GM19099 (cell line): Measurements from ENCODE around the gene MYT1.

Experiments
- POLR2A ChIP-seq: IDR thresholded peaks from 3 replicates; pipeline ENCODE4 v1.6.1; 2011; ENCODE audit warnings: low read depth; ENCODE audit not compliant: insufficient read length; ENCODE audit errors: extremely low read depth

Gene MYT1

DNA sequence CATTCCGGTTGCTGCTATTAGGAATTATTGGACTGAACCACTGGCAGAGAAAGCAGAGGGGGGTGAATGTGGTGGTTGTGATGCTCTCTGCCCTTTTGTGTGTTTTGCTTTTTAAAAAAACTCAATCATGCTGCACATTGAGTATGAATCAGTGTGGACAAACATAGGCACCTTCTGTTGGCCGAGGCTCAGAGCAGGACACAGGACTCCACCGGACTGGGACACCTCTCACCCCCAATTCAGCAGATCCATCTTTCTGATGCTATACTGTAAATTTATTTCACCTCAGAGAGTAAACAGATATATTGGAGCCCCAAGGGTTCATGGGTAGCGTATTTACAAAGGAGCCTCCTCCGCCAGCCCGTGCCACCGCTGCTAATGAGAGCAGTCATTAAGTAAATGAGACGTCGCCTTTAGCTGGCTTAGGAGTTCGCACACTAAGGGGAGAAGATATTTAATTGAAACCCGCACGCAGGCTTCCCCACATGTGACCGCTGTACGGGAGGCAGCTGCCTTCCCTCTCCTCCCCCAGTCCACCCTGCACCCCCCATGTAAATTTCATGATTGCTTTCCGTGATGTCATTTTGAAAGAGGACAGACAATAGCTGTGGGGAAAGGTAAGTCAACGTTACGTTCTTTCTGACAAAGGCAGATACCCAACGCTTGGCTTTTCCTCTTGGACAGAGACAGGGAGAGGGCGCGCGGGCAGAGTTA is at the start of gene MYT1:
MYT1 (plus strand) TSS at position 330 of the 714 bp plus-strand sequence. CDS start 34,410 bp downstream, outside the sequence.
- no peak for TF ChIP-seq POLR2A

DNA sequence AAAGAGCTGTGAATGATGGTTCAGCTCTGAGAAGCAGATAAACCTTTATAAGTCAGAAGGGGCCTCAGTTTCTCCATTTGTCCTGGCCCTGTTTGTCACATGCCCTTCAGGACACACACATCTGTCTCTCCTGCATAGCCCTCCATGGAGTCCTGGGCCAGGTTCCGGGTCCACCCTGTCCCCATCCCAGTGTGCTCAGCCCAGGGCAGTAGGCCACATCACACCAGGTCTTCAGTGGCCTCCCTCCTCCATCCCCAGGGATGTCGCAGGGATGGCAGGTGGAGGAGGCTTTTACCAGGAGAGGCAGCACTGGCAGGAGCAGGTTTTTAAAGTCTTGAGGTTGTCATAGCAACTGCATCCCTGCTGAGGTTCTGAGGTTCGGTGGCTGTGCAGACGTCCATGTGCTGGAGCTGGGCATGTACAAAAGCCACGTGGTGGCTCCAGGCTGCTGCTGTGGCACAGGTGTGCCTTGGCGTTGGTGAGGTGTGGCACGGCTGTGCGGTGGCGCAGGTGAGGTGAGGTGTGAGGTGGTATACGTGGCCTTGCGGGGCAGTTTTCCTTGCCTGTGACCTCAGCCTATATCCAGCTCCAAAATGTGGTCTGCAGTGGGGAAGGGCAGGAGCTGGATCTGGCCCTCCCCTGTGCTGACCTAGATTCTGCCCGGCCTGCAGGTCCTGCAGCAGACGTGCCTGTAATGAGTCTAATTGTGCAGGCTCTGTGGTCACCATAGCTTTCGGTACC is 48.9 kb upstream of the MYT1 start:
- no peak for TF ChIP-seq POLR2A

DNA sequence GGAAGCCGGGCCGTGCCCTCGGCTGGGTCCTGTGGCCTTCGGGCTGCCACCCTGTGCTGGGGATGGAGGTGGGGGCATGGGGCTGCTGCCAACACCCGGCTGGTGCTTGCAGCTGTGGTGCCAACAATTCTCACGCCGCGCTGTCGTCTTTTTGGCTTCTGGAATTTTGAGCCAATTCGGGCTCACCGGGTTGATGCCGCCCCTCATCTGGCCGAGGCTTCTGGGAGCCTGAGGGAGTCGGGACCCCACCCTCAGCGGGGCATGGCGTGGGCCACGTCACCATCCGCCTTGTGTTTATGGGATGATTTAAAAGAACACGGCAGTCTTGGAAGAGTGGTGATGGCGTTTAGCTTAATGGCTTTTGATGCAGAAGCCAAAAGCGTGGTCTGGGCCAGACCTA is 48.2 kb upstream of the MYT1 start:
- TF ChIP-seq POLR2A = no peak

DNA sequence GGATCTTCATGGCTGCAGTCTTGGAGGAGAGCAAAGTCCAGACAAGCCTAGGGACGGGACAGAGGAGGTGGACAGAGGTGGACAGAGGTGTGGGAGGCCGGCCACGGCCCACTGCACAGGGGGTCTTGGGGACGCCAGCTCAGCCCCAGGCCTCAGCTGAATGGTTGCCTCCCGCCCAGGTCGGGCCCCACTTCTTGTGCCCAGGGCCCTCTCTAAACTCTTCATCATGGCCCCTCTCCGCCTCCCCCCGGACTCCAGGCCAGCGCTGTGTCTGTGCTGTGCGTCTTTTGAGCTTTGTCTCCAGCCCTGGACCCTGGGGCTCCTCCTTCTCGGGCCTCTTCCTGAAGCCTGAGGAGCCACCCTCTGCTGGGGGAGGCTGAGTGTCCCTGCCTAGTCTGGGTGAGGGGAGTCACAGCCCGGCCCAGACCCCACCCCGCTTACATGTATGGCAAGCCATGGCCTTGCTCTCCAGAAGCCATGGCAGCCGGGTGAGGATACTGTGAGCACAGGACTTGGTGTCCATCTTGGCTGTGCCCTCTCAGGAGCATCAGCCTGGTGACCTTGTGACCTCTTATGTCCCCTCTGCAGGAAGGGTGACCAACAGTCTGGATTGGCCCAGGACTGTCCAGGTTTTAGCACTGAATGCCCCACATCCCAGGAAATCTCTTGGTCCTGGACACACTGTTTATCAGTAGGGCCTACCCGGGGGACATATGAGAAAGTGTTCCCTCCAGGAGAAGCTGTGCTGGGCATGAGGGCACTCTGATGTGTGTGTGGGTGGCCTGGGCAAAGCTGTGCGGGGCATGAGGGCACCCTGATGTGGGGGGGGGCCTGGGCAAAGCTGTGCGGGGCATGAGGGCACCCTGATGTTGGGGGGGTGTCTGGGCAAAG is 47.5 kb upstream of the MYT1 start:
- TF ChIP-seq POLR2A = no peak

DNA sequence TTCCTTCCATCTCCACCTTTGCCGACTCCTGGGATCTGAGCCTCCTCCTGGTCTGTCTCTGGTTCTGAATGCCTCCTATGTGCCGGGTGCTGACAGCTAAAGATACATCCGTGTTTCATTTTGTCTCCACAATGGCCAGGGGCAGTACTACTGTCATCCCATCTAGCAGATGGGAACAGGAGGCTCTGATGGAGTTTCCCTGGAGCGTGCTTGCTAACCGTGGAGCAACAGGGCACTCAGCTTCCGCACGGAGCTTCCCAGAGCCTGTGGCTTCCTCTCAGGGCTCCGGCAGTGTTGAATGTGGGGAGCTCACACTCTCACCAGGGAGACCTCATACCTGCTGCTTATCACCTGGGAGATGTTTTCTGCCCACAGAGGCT is 45.0 kb upstream of the MYT1 start:
- TF ChIP-seq POLR2A = no peak

DNA sequence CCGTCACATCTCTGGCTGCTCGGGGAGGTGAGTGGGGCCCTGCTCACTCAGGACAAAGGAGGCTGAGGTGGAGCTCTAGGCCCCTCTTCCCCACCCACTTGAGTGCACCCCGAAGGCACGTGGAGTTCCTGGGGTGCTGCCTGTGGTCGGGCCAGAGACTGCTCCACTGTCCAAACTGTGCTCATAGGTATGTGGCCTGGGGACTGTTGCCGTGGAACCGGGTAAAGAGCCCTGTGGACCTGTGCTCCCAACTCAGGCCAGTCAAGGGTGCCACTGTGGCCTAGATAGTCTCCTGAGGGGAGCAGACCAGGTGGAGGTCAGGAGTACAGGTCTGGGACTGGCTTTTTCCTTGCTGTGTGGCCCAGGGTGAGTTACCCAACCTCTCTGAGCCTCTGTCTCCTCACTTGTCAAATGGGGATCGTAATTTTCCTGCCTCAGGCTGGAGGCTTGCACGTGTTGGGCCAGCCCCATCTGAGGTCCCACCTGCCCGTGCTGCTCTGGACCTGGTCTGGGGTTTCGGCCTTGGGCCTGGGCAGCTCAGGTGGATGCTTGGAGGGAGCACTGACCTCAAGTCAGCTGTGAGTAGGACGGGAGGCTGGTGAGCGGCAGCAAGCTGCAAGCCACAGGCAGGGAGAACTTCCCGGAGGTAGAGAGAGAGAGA is 44.4 kb upstream of the MYT1 start:
- no peak for TF ChIP-seq POLR2A

DNA sequence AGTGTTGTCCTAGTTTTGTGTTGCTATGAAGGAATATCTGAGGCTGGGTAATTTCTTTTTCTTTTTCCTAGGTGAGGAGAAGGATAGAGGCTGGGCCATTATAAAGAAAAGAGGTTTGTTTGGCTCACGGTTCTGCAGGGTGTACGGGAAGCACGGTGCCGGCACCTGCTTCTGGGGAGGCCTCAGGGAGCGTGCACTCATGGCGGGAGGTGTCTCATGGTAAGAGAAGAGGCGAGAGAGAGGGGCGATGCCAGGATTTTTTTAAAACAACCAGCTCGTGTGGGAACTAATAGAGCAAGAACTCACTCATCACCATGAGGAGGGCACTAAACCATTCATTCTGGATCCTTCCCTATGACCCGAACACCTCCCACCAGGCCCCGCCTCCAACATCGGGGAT is 42.7 kb upstream of the MYT1 start:
- no peak for TF ChIP-seq POLR2A

DNA sequence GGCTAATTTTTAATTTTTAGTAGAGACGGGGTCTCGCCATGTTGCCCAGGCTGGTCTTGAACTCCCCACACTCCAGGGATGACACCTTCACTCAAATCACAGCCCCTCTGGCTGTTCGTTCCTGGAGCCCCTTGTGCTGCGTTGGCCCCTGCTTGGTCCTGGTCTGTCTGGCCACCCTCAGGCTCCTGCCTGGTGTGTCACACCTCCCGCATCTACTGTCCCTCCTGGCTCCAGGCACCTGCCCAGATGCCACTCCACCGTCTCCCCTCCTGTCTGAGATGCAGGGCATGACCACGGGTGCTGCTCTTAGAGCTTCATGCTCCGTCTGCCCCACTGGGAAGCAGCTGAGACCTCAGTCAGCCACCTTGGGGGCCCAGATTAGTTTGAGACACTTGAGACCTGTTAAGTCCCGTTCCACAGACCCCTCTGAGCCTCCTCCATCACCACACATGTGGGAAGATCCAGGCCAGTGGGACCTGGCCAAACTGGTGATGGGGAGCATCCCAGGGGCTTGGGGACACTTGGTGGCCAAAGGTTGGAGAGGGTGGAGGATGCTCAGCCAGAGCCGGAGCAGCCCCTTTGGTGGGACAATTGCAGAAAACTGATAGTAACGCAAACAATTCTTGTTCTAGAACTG is 35.0 kb upstream of the MYT1 start:
- no peak for TF ChIP-seq POLR2A

DNA sequence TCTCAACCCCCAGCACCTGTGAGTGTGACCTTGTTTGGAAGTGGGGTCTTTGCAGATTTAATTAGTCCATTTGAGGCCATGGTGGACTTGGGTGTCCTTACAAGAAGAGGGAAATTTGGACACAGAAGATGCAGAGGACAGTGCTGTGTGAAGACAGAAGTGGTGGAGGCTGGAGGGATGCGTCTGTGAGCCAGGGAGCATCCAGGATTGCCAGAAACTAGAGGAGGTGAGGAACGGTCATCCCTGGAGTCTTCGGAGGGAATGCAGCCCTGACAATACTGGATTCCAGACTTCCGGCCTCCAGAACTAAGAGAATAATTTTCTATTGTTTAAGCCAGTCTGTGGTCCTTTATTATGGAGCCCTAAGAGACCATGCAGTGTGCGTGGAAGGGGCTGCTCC is 34.0 kb upstream of the MYT1 start:
- TF ChIP-seq POLR2A = no peak

DNA sequence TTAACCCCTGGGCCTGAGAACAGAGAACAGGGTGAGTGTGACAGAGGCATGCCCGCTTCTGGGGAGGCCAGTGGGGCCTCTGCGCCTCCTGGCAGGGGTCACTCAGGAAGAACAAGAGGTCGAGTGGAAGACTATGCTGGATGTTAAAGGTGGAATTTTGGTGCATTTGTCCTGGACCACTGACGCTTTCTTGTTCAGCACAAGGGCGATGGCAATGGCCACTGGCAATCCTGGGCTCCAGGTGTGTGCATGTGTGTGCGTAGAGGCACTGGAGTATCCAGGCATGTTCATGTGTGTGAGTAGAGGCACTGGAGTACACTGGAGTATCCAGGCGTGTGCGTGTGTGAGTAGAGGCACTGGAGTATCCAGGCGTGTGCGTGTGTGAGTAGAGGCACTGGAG is 33.4 kb upstream of the MYT1 start:
- no peak for TF ChIP-seq POLR2A

DNA sequence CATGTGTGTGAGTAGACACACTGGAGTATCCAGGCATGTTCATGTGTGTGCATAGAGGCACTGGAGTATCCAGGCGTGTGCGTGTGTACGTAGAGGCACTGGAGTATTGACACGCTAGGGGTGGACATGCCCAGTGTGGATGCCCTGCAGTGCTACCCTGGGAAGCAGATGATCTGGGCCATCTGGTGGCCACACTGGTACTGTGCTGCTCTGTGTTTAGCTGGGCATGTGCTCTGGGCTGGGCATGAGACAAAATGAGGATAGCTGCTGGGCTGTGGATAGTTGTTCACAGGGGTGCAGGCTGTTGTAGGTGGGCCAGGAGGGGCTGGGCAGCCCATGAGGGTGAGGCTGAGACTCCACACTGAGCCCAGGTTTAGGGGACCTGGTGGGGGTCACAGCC is 32.8 kb upstream of the MYT1 start:
- no peak for TF ChIP-seq POLR2A

DNA sequence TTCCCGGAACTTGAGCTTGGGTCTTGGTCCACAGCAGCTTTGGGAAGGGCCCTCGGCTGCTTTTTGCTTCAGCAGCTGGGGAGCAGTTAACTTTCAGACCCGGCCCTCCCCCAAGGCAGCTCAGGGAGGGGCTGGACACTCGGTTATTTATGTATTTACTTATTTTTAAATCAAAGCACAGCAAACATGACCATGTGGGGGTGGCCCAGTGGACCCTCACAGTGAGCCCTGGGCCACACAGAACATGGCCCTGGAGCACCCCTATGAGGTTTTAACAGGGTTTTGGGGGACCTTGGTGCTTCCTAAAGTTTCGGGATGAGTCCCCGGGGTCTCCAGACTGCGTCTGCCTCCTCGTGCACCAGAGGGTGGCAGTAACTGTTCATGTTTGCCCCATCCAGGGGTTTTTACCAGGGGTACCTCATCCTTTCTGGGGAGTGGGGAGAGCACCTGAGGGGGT is 30.3 kb upstream of the MYT1 start:
- no peak for TF ChIP-seq POLR2A

DNA sequence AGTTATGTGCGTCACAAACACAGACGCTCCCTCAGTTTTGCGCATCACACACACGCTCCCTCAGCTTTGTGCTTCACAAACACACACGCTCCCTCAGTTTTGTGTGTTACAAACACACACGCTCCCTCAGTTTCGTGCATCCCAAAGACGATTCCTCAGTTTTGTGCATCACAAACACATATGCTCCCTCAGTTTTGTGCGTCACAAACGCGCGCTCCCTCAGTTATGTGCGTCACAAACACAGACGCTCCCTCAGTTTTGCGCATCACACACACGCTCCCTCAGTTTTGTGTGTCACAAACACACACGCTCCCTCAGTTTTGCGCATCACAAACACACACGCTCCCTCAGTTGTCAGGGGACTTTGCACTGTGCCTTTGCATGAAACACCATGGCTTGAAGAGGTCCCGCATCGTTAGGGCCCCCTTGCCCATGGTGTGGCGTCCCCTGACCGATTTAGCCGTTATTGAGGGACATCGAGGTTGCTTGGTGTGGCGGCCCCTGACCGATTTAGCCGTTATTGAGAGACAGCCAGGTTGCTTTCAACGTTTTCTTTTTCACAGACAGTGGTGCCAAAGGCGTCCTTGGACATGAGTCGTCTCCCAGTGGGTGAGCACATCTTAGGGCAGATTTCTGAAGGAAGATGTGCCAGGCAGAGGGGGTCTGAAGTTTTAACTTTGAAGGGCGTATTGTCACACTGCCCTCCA is 28.1 kb upstream of the MYT1 start:
- TF ChIP-seq POLR2A = no peak

DNA sequence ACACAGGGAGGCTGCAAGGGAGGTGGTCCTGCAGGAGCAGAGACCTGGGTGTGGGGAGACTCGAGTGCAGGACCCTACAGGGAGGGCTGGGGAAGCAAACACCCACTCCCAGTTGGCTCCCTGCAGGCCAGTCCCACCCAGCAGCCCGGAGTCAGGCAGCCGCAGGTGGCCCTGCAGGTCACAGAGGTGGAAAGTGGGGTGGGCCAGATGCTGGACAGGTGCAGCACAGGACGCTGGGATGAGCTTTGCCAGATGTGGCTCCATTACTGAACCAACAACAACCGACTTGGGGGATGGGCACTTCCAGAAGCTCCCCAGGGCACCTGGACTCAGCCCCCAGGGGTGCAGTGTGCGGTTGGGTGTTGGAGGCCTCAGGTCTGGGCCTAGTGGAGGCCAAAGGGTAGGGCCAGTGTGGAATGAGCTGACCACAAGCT is 26.6 kb upstream of the MYT1 start:
- TF ChIP-seq POLR2A = no peak

DNA sequence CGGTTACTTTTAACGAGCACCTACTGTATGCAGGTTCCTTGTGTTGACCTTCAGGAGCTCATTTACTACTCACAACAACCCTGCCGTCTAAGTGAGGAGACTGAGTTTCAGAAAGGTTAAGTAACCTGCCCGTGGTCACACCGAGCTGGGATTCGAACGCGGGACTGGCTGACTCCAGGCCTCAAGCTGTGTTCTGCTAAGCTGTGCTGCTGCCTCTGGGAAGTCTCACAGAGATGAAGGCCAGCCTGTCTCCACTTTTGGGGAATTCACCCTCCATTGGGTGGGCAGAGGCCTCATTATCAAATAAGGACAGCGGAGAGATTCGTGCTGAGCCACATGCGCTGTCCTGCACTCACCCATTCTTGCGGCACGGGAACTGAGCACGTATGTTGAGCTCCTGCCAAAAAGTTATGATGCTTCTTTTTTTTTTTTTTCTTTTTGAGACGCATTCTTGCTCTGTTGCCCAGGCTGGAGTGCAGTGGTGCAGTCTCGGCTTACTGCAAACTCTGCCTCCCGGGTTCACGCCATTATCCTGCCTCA is 25.9 kb upstream of the MYT1 start:
- no peak for TF ChIP-seq POLR2A
